ENCODE data around the gene WWOX. TPM values are rescaled to one million over a fixed set of nuclear protein-coding genes. Genes with fewer than 3 reads are reported as not detected.

WWOX gene
- polyA plus RNA-seq, 1 donor (not counting 4 experiments of a cell fraction or from before 2014, with no cell fraction given) = 5.1 TPM

- no peak overlapping the region for H3K4me2 ChIP-seq (ENCODE audit: control insufficient read depth, extremely low read depth, insufficient read depth, low read depth, low read length)
- H3K9me3 ChIP-seq (ENCODE audit: control insufficient read depth, low read depth, low read length) = no peaks in the 10 kb centered on the region
- no peak overlapping the region for H2AFZ ChIP-seq (ENCODE audit: control insufficient read depth, low read length)
- dilution Hi-C loops (cut with MboI; ENCODE audit: extremely low pct_ligation_motif_present, low sequenced_read_pairs) = no loop called here
- no peaks in the 10 kb centered on the region for H4K20me1 ChIP-seq (ENCODE audit: control insufficient read depth, extremely low read depth, insufficient read depth, low read length)
- FAIRE-seq (no peak), DNase-seq (ENCODE audit: low read depth, low spot score) (no peak)
- no peaks in the 10 kb centered on the region for H3K36me3 ChIP-seq (ENCODE audit: control insufficient read depth in 2 of 2, extremely low read depth in 1 of 2, insufficient read depth in 2 of 2, low read length in 2 of 2)
- H3K9me1 ChIP-seq (ENCODE audit: control insufficient read depth, extremely low read depth, insufficient read depth, low read length) = no peaks in the 10 kb centered on the region
- no peaks in the 10 kb centered on the region for H3K27me3 ChIP-seq (ENCODE audit: control insufficient read depth, extremely low read depth, insufficient read depth, low read length)
- H3K4me3 ChIP-seq (ENCODE audit: control insufficient read depth in 2 of 3, extremely low read depth in 1 of 3, insufficient read depth in 2 of 3, low read depth in 1 of 3, low read length in 3 of 3) = no peak overlapping the region
- TF ChIP-seq CTCF (optimal IDR thresholded peaks at IDR 0.05 in 1 of 3, IDR thresholded peaks at IDR 0.05 in 1 of 3, conservative IDR thresholded peaks at IDR 0.05 in 1 of 3; ENCODE audit: extremely low read depth in 1 of 3, insufficient read depth in 2 of 3, low read length in 3 of 3) = no peak
- no peak overlapping the region for H3K9ac ChIP-seq (ENCODE audit: control insufficient read depth, extremely low read depth, insufficient read depth, low read length)
- no peaks in the 10 kb centered on the region for H3K79me2 ChIP-seq (ENCODE audit: control insufficient read depth, insufficient read depth, low read length)
- H3K27ac ChIP-seq (ENCODE audit: control insufficient read depth, insufficient read depth, low read length) = no peak overlapping the region
- H3K4me1 ChIP-seq (ENCODE audit: control insufficient read depth, extremely low read depth, insufficient read depth, low read length) = no peaks in the 10 kb centered on the region
Measured at GRCh38 chr16:78813661-78814311, 714.3 kb downstream of the WWOX start.

GRCh38 chr16:78815713-78816112 lies 716.3 kb downstream of the WWOX start:
- Histone ChIP-seq H3K79me2 (ENCODE audit: control insufficient read depth, insufficient read depth, low read length) (no peaks in the 10 kb centered on the region), H3K4me2 (ENCODE audit: control insufficient read depth, extremely low read depth, insufficient read depth, low read depth, low read length) (no peak overlapping the region), H3K4me1 (ENCODE audit: control insufficient read depth, extremely low read depth, insufficient read depth, low read length) (no peaks in the 10 kb centered on the region), H3K4me3 (ENCODE audit: control insufficient read depth in 2 of 3, extremely low read depth in 1 of 3, insufficient read depth in 2 of 3, low read depth in 1 of 3, low read length in 3 of 3) (no peak overlapping the region), H2AFZ (ENCODE audit: control insufficient read depth, low read length) (no peak overlapping the region), H3K36me3 (ENCODE audit: control insufficient read depth in 2 of 2, extremely low read depth in 1 of 2, insufficient read depth in 2 of 2, low read length in 2 of 2) (no peaks in the 10 kb centered on the region), H3K27ac (ENCODE audit: control insufficient read depth, insufficient read depth, low read length) (no peak overlapping the region), H3K9me1 (ENCODE audit: control insufficient read depth, extremely low read depth, insufficient read depth, low read length) (no peaks in the 10 kb centered on the region), H3K9ac (ENCODE audit: control insufficient read depth, extremely low read depth, insufficient read depth, low read length) (no peak overlapping the region), H3K27me3 (ENCODE audit: control insufficient read depth, extremely low read depth, insufficient read depth, low read length) (no peaks in the 10 kb centered on the region), H3K9me3 (ENCODE audit: control insufficient read depth, low read depth, low read length) (no peaks in the 10 kb centered on the region), H4K20me1 (ENCODE audit: control insufficient read depth, extremely low read depth, insufficient read depth, low read length) (no peaks in the 10 kb centered on the region)
- FAIRE-seq = no peak
- TF ChIP-seq EZH2 (IDR thresholded peaks at IDR 0.05; ENCODE audit: low read length) (no peak), CTCF (optimal IDR thresholded peaks at IDR 0.05 in 1 of 3, IDR thresholded peaks at IDR 0.05 in 1 of 3, conservative IDR thresholded peaks at IDR 0.05 in 1 of 3; ENCODE audit: extremely low read depth in 1 of 3, insufficient read depth in 2 of 3, low read length in 3 of 3) (no peak)
- dilution Hi-C loops (cut with MboI; ENCODE audit: extremely low pct_ligation_motif_present, low sequenced_read_pairs) = no loop called here
- no peak for DNase-seq (ENCODE audit: low read depth, low spot score)

Data from keratinocyte (primary cell).